Panc1 (cell line): ENCODE results near the gene ZFHX3.

ENCODE experiments used
- CTCF ChIP-seq: fragments of 450-650 bp; IDR thresholded peaks from 2 replicates; pipeline ENCODE4 v1.5.1; 2017; ENCODE audit warnings: mild to moderate bottlenecking
- POLR2AphosphoS5 ChIP-seq: IDR thresholded peaks from 2 replicates; pipeline ENCODE4 v1.6.1; 2012; ENCODE audit warnings: mild to moderate bottlenecking, low read depth, low read length, moderate library complexity
- REST ChIP-seq, 2 experiments: IDR thresholded peaks; 2 replicates each; pipeline ENCODE4 v1.6.1; 2011 to 2012; ENCODE audit warnings: low read depth in 2 of 2, control low read depth in 1 of 2, low read length in 1 of 2, mild to moderate bottlenecking in 1 of 2, moderate library complexity in 1 of 2; ENCODE audit not compliant: insufficient read depth in 1 of 2
- SIN3A ChIP-seq: IDR thresholded peaks from 2 replicates; pipeline ENCODE4 v1.6.1; 2012; ENCODE audit warnings: low read depth, mild to moderate bottlenecking, low read length, moderate library complexity, borderline replicate concordance; ENCODE audit not compliant: insufficient read depth

- TF ChIP-seq CTCF, result no peak
- TF ChIP-seq REST (IDR thresholded peaks at IDR 0.05; ENCODE audit: insufficient read depth in 1 of 2, low read depth in 2 of 2, low read length in 1 of 2), result no peak
- no peak for TF ChIP-seq POLR2AphosphoS5
- no peak for TF ChIP-seq SIN3A
Measured at GRCh38 chr16:72876981-72877373, 171.0 kb downstream of the ZFHX3 start.
